Duodenal mucosa (tissue), 2 donors: ENCODE data around the gene ACTC1.
A peak's percentile ranks its signal among the peaks of the same experiment; 100 is the strongest.
"Not testable (repeated sequence)": the region's sequence is repeated elsewhere in the genome, so short reads cannot be mapped to it uniquely, and the experiment has no call there.

Source experiments
- H3K27ac ChIP-seq: one replicate; pipeline ENCODE4 v1.7.0; 2013; ENCODE audit warnings: low read depth, low read length
- H3K27me3 ChIP-seq, 2 donors: one replicate each; pipeline ENCODE4 v1.7.0; 2013; ENCODE audit warnings: low read length in 2 of 2, control low read depth in 1 of 2; ENCODE audit not compliant: insufficient read depth in 2 of 2, control insufficient read depth in 1 of 2
- H3K36me3 ChIP-seq, 2 donors: one replicate each; pipeline ENCODE4 v1.7.0; 2013; ENCODE audit warnings: low read length in 2 of 2, control low read depth in 1 of 2; ENCODE audit not compliant: insufficient read depth in 2 of 2, control insufficient read depth in 1 of 2
- H3K4me1 ChIP-seq, 2 donors: one replicate each; pipeline ENCODE4 v1.7.0; 2013; ENCODE audit warnings: low read length in 2 of 2, control low read depth in 1 of 2; ENCODE audit not compliant: insufficient read depth in 2 of 2, control insufficient read depth in 1 of 2
- H3K4me3 ChIP-seq, 2 donors: one replicate each; pipeline ENCODE4 v1.7.0; 2013; ENCODE audit warnings: low read length in 2 of 2, low read depth in 1 of 2
- H3K9ac ChIP-seq, 2 donors: one replicate each; pipeline ENCODE4 v1.7.0; 2013; ENCODE audit warnings: low read length in 2 of 2, low read depth in 1 of 2
- H3K9me3 ChIP-seq, 2 donors: one replicate each; pipeline ENCODE4 v1.7.0; 2013; ENCODE audit warnings: low read length in 2 of 2, control low read depth in 1 of 2; ENCODE audit not compliant: control insufficient read depth in 1 of 2

The ACTC1 gene

DNA sequence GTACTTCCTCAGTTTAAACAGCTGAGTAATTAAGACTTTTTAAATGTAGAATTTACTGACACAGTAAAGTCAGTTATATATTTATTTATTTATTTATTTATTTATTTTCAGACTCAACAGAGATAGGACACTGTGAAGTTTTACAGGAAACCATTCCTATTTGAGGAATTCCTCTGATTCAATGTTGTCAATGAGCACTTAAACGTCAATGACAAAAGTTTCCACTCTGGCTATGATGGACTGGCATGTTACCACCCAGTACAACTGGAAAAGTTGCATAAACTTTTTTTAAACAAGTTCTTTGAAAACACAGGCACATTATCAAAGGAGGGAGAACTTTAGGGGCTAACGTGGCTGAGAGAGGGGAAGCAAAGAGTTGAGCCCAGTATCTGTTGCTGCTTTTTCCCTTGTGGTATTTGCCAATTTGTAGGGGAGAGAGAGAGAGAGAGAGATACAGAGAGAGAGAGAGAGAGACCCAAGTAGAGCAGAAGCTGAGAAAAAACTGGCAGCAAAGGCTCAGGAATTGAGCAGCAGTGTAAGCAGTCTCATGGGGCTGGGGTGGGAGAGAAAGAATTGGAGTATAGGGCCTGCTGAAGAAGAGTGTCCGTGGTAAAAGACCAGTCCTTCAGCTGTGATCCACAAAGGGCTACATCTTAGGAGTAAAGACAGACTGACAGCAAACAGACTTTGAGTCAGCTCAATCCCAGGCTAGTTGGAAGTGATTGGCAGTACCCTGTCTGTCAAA, 18.3 kb upstream of the ACTC1 start:
- Histone ChIP-seq H3K9me3 (no peaks in the 10 kb centered on the region), H3K36me3 (no peaks in the 10 kb centered on the region), H3K27ac (peak overlapping the region; percentile 10), H3K9ac (no peak overlapping the region), H3K4me3 (no peak overlapping the region), H3K27me3 (peaks cover 0 to 2% of the 10 kb centered on the region in 2 donors), H3K4me1 (no peaks in the 10 kb centered on the region)

DNA sequence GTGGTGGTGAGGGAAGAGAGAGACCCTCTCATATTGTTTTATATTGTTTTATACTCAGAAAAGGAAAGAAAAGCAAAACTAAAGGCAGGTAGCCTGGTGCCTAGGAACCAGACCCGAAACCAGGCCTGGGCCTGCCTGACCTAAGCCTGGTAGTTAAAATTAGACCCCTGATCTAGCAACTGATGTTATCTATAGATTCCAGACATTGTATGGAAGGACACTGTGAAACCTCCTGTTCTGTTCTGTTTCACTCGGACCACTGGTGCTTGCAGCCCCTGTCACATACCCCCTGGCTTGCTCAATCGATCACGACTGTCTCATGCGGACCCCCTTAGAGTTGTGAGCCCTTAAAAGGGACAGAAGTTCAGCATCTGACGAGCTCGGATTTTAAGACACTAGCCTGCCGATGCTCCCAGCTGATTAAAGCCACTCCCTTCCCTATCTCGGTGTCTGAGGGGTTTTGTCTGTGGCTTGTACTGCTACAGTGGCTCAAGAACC, 17.6 kb upstream of the ACTC1 start:
- H3K36me3 ChIP-seq, H3K9me3 ChIP-seq, H3K27ac ChIP-seq, H3K4me1 ChIP-seq, H3K27me3 ChIP-seq, H3K9ac ChIP-seq, H3K4me3 ChIP-seq: not testable (repeated sequence)

- Histone ChIP-seq H3K9me3 (no peaks in the 10 kb centered on the region), H3K4me3 (no peak overlapping the region), H3K27me3 (peaks cover 0 to 2% of the 10 kb centered on the region in 2 donors), H3K4me1 (no peaks in the 10 kb centered on the region), H3K27ac (no peak overlapping the region), H3K36me3 (no peaks in the 10 kb centered on the region), H3K9ac (no peak overlapping the region)
Observed at GRCh38 chr15:34812369-34812768, 17.0 kb upstream of the ACTC1 start.

DNA sequence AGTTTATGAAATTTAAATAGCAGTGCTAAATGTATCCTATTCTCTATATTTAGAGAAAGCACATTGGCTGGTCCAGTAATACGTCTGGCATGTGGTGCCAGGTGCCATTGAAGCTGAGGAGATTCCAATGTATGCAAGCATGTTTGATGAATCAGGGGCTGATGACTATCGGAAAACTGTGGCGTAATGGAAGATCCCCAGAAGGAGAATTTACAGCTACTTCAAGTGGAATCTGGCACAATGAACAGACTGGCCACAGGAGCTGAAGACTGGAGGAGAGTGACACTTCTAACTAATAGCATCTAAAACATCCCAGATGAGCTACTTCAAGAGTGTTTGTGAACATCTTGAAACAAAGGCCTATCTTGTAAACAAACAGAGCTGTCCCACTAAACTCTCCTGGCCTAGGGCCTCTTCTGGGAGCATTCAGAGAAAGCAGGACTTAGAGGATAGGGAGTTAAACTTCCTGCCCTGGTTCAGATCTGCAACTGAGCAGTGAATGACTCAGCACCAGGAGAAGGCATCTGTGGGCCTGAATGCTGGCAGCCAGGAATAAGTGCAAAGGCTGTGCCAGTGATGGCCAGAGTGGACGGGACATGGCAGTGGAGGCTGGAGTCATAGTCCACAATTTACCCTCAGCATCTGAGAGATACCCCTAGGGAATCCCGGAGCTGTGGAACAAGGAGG, 15.2 kb upstream of the ACTC1 start:
- H3K27me3 ChIP-seq = peaks cover 0 to 2% of the 10 kb centered on the region in 2 donors
- no peak overlapping the region for H3K4me3 ChIP-seq
- no peaks in the 10 kb centered on the region for H3K4me1 ChIP-seq
- peak overlapping the region; percentile 8 for H3K27ac ChIP-seq
- H3K9me3 ChIP-seq = no peaks in the 10 kb centered on the region
- H3K36me3 ChIP-seq = no peaks in the 10 kb centered on the region
- no peak overlapping the region for H3K9ac ChIP-seq

DNA sequence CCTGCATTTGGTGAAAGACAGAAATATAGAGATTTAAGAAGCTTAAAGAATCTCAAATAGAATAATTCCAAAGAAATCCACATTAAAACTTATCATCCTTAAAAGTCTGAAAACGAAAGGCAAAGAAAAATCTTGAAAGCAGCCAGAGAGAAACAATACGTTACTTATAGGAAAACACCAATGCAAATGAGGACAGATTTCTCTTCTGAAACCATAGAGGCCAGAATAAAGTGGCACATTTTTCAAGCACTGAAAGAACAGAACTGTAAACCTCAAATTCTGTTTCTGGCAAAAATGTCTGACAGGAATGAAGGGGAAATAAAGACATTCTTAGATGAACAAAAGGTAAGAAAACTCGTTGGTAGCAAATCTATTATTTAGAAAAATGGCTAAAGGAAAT, 13.8 kb upstream of the ACTC1 start:
- no peaks in the 10 kb centered on the region for H3K36me3 ChIP-seq
- no peaks in the 10 kb centered on the region for H3K27me3 ChIP-seq
- H3K9me3 ChIP-seq = no peaks in the 10 kb centered on the region
- H3K4me1 ChIP-seq = no peaks in the 10 kb centered on the region
- no peak overlapping the region for H3K27ac ChIP-seq
- H3K9ac ChIP-seq = no peak overlapping the region
- H3K4me3 ChIP-seq = no peak overlapping the region

GRCh38 chr15:34808016-34808415, 12.7 kb upstream of the ACTC1 start:
- Histone ChIP-seq H3K9ac (no peak overlapping the region), H3K27ac (no peak overlapping the region), H3K9me3 (no peaks in the 10 kb centered on the region), H3K36me3 (no peaks in the 10 kb centered on the region), H3K27me3 (no peaks in the 10 kb centered on the region), H3K4me1 (no peaks in the 10 kb centered on the region), H3K4me3 (no peak overlapping the region)

DNA sequence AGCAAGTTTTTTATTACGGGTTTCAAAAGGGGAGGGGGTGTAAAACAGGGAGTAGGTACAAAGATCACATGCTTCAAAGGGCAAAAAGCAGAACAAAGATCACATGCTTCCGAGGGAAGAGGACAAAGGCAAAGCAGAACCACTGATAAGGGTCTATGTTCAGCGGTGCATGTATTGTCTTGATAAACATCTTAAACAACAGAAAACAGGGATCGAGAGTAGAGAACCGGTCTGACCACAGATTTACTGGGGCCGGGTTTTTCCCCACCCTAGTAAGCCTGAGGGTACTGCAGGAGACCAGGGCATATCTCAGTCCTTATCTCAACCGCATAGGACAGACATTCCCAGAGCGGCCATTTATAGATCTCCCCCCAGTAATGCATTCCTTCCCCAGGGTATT, 11.9 kb upstream of the ACTC1 start:
- H3K9me3 ChIP-seq, H3K27me3 ChIP-seq, H3K27ac ChIP-seq, H3K36me3 ChIP-seq, H3K4me1 ChIP-seq, H3K4me3 ChIP-seq, H3K9ac ChIP-seq: not testable (repeated sequence)

DNA sequence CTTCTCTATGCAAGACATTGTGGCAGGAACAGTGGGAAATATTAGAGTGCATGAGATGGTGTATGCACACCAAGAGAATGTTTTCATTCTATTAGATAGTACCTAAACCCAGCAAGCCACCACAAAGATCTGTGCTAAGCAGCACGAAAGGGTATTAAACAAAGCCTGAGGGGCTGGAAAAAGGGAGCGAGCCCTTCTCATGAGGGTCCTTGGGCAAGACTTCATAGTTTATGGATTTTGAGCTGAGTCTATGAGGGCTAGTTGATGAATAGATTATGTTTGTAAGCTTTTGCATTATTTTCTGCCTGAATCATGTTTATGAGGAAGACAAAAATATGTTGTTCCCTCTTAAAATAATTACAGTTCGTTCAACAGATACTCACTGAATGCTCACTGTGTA, 9.4 kb upstream of the ACTC1 start:
- no peak overlapping the region for H3K4me3 ChIP-seq
- no peaks in the 10 kb centered on the region for H3K4me1 ChIP-seq
- no peaks in the 10 kb centered on the region for H3K36me3 ChIP-seq
- H3K27ac ChIP-seq = no peak overlapping the region
- no peaks in the 10 kb centered on the region for H3K27me3 ChIP-seq
- H3K9me3 ChIP-seq = no peaks in the 10 kb centered on the region
- no peak overlapping the region for H3K9ac ChIP-seq

DNA sequence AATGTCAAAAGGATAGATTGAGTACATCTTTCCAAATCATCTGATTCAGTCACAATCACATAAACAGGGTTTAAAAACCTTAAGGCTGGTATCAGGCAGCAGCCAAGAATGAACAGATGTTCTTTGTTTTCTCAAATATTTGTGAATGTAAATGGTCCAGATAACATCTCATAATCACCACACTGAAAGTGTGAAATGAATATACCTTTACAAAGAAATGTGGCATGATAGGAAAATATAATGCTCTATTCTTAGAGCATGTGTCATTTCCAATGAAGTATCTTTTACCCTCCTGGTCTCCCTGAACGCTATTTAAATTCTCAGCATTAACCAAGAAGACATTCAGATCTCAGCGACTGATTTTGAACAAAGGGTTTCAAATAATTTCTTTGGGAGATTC, 8.8 kb upstream of the ACTC1 start:
- Histone ChIP-seq H3K9me3 (no peaks in the 10 kb centered on the region), H3K36me3 (no peaks in the 10 kb centered on the region), H3K27ac (no peak overlapping the region), H3K27me3 (peaks cover 0 to 2% of the 10 kb centered on the region in 2 donors), H3K9ac (no peak overlapping the region), H3K4me3 (no peak overlapping the region), H3K4me1 (no peaks in the 10 kb centered on the region)

GRCh38 chr15:34802803-34803750, 7.7 kb upstream of the ACTC1 start:
- Histone ChIP-seq H3K36me3 (no peaks in the 10 kb centered on the region), H3K9ac (no peak overlapping the region), H3K9me3 (no peaks in the 10 kb centered on the region), H3K4me3 (no peak overlapping the region), H3K27me3 (peaks cover 0 to 6% of the 10 kb centered on the region in 2 donors), H3K4me1 (no peaks in the 10 kb centered on the region), H3K27ac (no peak overlapping the region)
